Renal cortical epithelial cell (primary cell): ENCODE results near the gene ARSA. TPM values are rescaled to one million over a fixed set of nuclear protein-coding genes. Genes with fewer than 3 reads are reported as not detected.

Experiments used
- DNase-seq: peaks from one replicate; pipeline ENCODE4 v3.0.0-alpha.2; 2011; ENCODE audit warnings: low read depth
- total RNA-seq: library from RNA; depleted of rRNA; stranded (reverse); fragments of >200 nt; gene quantifications from 2 replicates; pipeline ENCODE4 v1.2.3, GENCODE V29; 2014

The ARSA gene
- total RNA-seq, 1 donor from 2014 or later = 35.9 TPM

- DNase-seq = no peak
Measured at GRCh38 chr22:50581031-50581949, 46.7 kb downstream of the ARSA start.

- DNase-seq = no peak
Measured at GRCh38 chr22:50579752-50580151, 48.2 kb downstream of the ARSA start.

- DNase-seq = no peak
Measured at GRCh38 chr22:50578776-50579310, 49.1 kb downstream of the ARSA start.

- no peak for DNase-seq
Measured at GRCh38 chr22:50577987-50578775, 49.8 kb downstream of the ARSA start, which contains the start of gene CPT1B. Gene CPT1B, minus strand, starts transcription at chr22:50578427. Its CDS starts 512 bp downstream, at chr22:50577915.

GRCh38 chr22:50577697-50577986 lies 50.3 kb downstream of the ARSA start:
- DNase-seq = no peak

GRCh38 chr22:50576806-50577696 lies 50.9 kb downstream of the ARSA start:
- no peak for DNase-seq

- peak; percentile 71 for DNase-seq
Measured at GRCh38 chr22:50576070-50576469, 51.9 kb downstream of the ARSA start.

GRCh38 chr22:50575426-50575941 lies 52.5 kb downstream of the ARSA start:
- DNase-seq = no peak

Other genes starting within 250 kb of the ARSA start
- 51.4 and 68.2 TPM in 2 replicates for gene SBF1, start 153.1 kb downstream of the ARSA start, total RNA-seq
- gene ADM2, start 146.6 kb downstream of the ARSA start, total RNA-seq = 2.3 and 3.4 TPM in 2 replicates
- 0.10 and 1.7 TPM in 2 replicates for gene MIOX, start 141.3 kb downstream of the ARSA start, total RNA-seq
- gene LMF2, start 120.5 kb downstream of the ARSA start, total RNA-seq = 26.6 and 48.4 TPM in 2 replicates
- 16.7 and 24.7 TPM in 2 replicates for gene NCAPH2, start 119.9 kb downstream of the ARSA start, total RNA-seq
- gene SCO2, start 102.6 kb downstream of the ARSA start, total RNA-seq = 2.0 and 7.3 TPM in 2 replicates
- gene TYMP, start 98.1 kb downstream of the ARSA start, total RNA-seq = 55.0 and 68.8 TPM in 2 replicates
- gene KLHDC7B, start 82.3 kb downstream of the ARSA start, total RNA-seq = 0.15 and 0.17 TPM in 2 replicates
- not detected in 2 replicates for gene SYCE3, start 65.2 kb downstream of the ARSA start, total RNA-seq
- gene CPT1B, start 49.7 kb downstream of the ARSA start, total RNA-seq = 4.0 and 14.6 TPM in 2 replicates
- gene CHKB, start 45.3 kb downstream of the ARSA start, total RNA-seq = 27.1 and 47.6 TPM in 2 replicates
- 0.30 and 0.52 TPM in 2 replicates for gene MAPK8IP2, start 27.4 kb downstream of the ARSA start, total RNA-seq
- gene SHANK3, start 44.7 kb upstream of the ARSA start, total RNA-seq = 0.87 and 1.7 TPM in 2 replicates
- not detected in 2 replicates for gene ACR, start 110.1 kb upstream of the ARSA start, total RNA-seq
- gene RABL2B, start 155.5 kb upstream of the ARSA start, total RNA-seq = 3.8 and 20.9 TPM in 2 replicates